Activated CD4-positive, CD25-positive, alpha-beta regulatory T cell treated with anti-CD3 and anti-CD28 coated beads, Interleukin-2, amount 50 U/mL, for 72 hours (primary cell): ENCODE measurements around the gene TNNC2.

Experiments used
- DNase-seq: peaks from one replicate; pipeline ENCODE4 v3.0.0; 2021

Gene TNNC2

GRCh38 chr20:45779011-45779915 is 47.8 kb downstream of the TNNC2 start:
- no peak for DNase-seq

GRCh38 chr20:45776931-45777330 is 50.2 kb downstream of the TNNC2 start:
- DNase-seq = no peak

GRCh38 chr20:45775411-45775810 is 51.7 kb downstream of the TNNC2 start:
- no peak for DNase-seq

- no peak for DNase-seq
Observed at GRCh38 chr20:45774945-45775344, 52.2 kb downstream of the TNNC2 start.
